Vagina (tissue), 2 donors: ENCODE data around the gene TMPRSS11E.

Experiments
- POLR2A ChIP-seq, 2 donors: fragments of 450-650 bp; IDR thresholded peaks; one replicate each; pipeline ENCODE4 v1.6.1; 2017; ENCODE audit warnings: antibody characterized with exemption in 2 of 2, mild to moderate bottlenecking in 2 of 2, moderate library complexity in 2 of 2
- POLR2AphosphoS5 ChIP-seq, 2 donors: sonication (generic); formaldehyde crosslinking; IDR thresholded peaks; one replicate each; pipeline ENCODE4 v1.9.0; 2017; ENCODE audit warnings: antibody characterized with exemption in 2 of 2, mild to moderate bottlenecking in 2 of 2, low read depth in 1 of 2; ENCODE audit not compliant: insufficient read depth in 1 of 2
- TF ChIP-seq, protein P1 (sequence below), 3 experiments: fragments of 450-650 bp in 2 of 3; fragments of 200-600 bp in 1 of 3; sonication (generic) in 1 of 3; IDR thresholded peaks; one replicate each; pipeline ENCODE4 v1.5.1; 2017 to 2019; ENCODE audit warnings: antibody characterized with exemption in 3 of 3, mild to moderate bottlenecking in 2 of 3, moderate library complexity in 2 of 3

DNA sequence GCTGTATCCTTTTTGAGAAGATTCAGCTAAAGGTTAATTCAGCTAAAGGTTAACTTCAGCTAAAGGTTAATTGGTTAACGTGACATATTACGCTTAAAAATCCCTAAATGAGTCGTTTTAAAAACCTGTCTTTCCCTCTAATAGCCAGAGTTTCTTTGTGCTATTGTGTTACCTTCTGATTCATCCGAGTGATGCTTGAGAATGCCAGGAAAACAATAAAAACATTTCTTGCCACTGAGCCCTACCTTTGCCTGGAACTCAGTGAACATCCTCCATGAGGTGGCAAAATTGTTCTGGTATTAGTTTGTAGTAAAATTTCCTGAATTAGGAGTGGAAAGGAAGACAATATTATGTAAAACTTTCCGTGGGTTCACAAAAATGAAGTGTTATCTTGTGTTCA is 13.7 kb upstream of the TMPRSS11E start:
- TF ChIP-seq POLR2A (IDR thresholded peaks at IDR 0.05) (no peak), POLR2AphosphoS5 (IDR thresholded peaks at IDR 0.05; ENCODE audit: insufficient read depth in 1 of 2, low read depth in 1 of 2) (no peak)
- TF ChIP-seq, protein P1, sequence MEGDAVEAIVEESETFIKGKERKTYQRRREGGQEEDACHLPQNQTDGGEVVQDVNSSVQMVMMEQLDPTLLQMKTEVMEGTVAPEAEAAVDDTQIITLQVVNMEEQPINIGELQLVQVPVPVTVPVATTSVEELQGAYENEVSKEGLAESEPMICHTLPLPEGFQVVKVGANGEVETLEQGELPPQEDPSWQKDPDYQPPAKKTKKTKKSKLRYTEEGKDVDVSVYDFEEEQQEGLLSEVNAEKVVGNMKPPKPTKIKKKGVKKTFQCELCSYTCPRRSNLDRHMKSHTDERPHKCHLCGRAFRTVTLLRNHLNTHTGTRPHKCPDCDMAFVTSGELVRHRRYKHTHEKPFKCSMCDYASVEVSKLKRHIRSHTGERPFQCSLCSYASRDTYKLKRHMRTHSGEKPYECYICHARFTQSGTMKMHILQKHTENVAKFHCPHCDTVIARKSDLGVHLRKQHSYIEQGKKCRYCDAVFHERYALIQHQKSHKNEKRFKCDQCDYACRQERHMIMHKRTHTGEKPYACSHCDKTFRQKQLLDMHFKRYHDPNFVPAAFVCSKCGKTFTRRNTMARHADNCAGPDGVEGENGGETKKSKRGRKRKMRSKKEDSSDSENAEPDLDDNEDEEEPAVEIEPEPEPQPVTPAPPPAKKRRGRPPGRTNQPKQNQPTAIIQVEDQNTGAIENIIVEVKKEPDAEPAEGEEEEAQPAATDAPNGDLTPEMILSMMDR (IDR thresholded peaks at IDR 0.05): no peak
